GM12878 (cell line): ENCODE measurements around the gene INHBE. TPM values are rescaled to one million over a fixed set of nuclear protein-coding genes. Genes with fewer than 3 reads are reported as not detected.

Experiments
- ATAC-seq: fragments of 200-7000 bp; cut with Tn5 transposase; 3 replicates; pipeline ENCODE4 v1.9.1; 2020; ENCODE audit warnings: mild to moderate bottlenecking, moderate library complexity
- BruUV-seq: library from RNA; stranded (reverse); fragments of 400-500 nt; replicated peaks from 2 replicates; lab custom pipeline; 2021; lab: Mats Ljungman, UMichigan
- CTCF ChIA-PET: fragments of 300-600 bp; sonication (Branson Sonifier 250); formaldehyde crosslinking; extraction: SDS; loops from one replicate; lab custom pipeline; 2021; ENCODE audit warnings: inconsistent platforms; lab: Yijun Ruan, JAX
- POLR2A ChIA-PET: fragments of 350-600 bp; formaldehyde crosslinking; extraction: SDS; loops from one replicate; lab custom pipeline; 2021; ENCODE audit warnings: inconsistent platforms; lab: Charles Lee
- RAD21 ChIA-PET: fragments of 300-600 bp; sonication (Branson Sonifier 250); formaldehyde crosslinking; loops from one replicate; lab custom pipeline; 2023; ENCODE audit warnings: antibody characterized with exemption; ENCODE audit not compliant: unreplicated experiment; lab: Charles Lee
- SMC1A ChIA-PET: fragments of 300-600 bp; sonication (Branson Sonifier 250); formaldehyde crosslinking; loops from one replicate; lab custom pipeline; 2023; ENCODE audit not compliant: unreplicated experiment, uncharacterized antibody; lab: Charles Lee
- DNase-seq: peaks from one replicate; pipeline ENCODE4 v3.0.0-alpha.2; 2011; ENCODE audit warnings: low read depth, low spot score
- FAIRE-seq: peaks from 3 replicates; lab custom pipeline; 2011; peaks lifted over from hg19 to GRCh38; lab: Jason Lieb, UNC
- H2AFZ ChIP-seq: 2 replicates; pipeline ENCODE4 v1.6.0; 2011; ENCODE audit warnings: low read depth, low read length, control low read depth; ENCODE audit not compliant: control insufficient read depth
- H3K27ac ChIP-seq: 2 replicates; pipeline ENCODE4 v1.5.1; 2011; ENCODE audit warnings: control low read depth; ENCODE audit not compliant: control insufficient read depth, insufficient read depth
- H3K27me3 ChIP-seq, 2 experiments: replicated peaks in 1 of 2; 2 replicates each; pipeline versions ENCODE4 v1.6.0 to v1.6.1; 2011; ENCODE audit warnings: low read length in 1 of 2; ENCODE audit not compliant: control insufficient read depth in 2 of 2, insufficient read depth in 2 of 2
- H3K36me3 ChIP-seq, 2 experiments: 2 replicates each; pipeline ENCODE4 v1.5.1; 2011; ENCODE audit warnings: low read length in 1 of 2; ENCODE audit not compliant: control insufficient read depth in 2 of 2, insufficient read depth in 2 of 2
- H3K4me1 ChIP-seq: 2 replicates; pipeline ENCODE4 v1.6.1; 2011; ENCODE audit warnings: mild to moderate bottlenecking, low read length, moderate library complexity, mixed read lengths; ENCODE audit not compliant: control insufficient read depth, insufficient read depth
- H3K4me2 ChIP-seq: 2 replicates; pipeline ENCODE4 v1.6.0; 2011; ENCODE audit warnings: control low read depth; ENCODE audit not compliant: control insufficient read depth, insufficient read depth
- H3K4me3 ChIP-seq: fragments of 200-600 bp; sonication (generic); 2 replicates; pipeline ENCODE4 v1.5.1; 2016
- H3K79me2 ChIP-seq: 2 replicates; pipeline ENCODE4 v1.6.0; 2011; ENCODE audit warnings: low read length; ENCODE audit not compliant: control insufficient read depth, insufficient read depth
- H3K9ac ChIP-seq: 2 replicates; pipeline ENCODE4 v1.8.0; 2011; ENCODE audit warnings: low read length, control low read depth, mixed read lengths; ENCODE audit not compliant: control insufficient read depth, insufficient read depth
- H3K9me3 ChIP-seq: replicated peaks from 3 replicates; pipeline ENCODE4 v1.5.1; 2011; ENCODE audit warnings: mild to moderate bottlenecking, low read length; ENCODE audit not compliant: control insufficient read depth, insufficient read depth
- H4K20me1 ChIP-seq: 2 replicates; pipeline ENCODE4 v1.6.0; 2011; ENCODE audit not compliant: control insufficient read depth, insufficient read depth
- ASH2L ChIP-seq: fragments of 300-600, 200-600 bp; sonication (generic); IDR thresholded peaks from 2 replicates; pipeline ENCODE4 v1.6.1; 2017; ENCODE audit warnings: low read depth, mild to moderate bottlenecking, borderline replicate concordance
- ATF2 ChIP-seq: IDR thresholded peaks from 2 replicates; pipeline ENCODE4 v1.6.1; 2012; ENCODE audit warnings: low read length, inconsistent platforms
- ATF7 ChIP-seq: fragments of 450-650 bp; IDR thresholded peaks from 2 replicates; pipeline ENCODE4 v1.6.1; 2016; ENCODE audit warnings: low read depth, mild to moderate bottlenecking
- BCL3 ChIP-seq: IDR thresholded peaks from 2 replicates; pipeline ENCODE4 v1.6.1; 2011; ENCODE audit warnings: borderline replicate concordance, low read depth, mild to moderate bottlenecking, moderate library complexity, low read length; ENCODE audit not compliant: insufficient read depth, poor library complexity, severe bottlenecking
- BCLAF1 ChIP-seq: fragments of 450-650 bp; IDR thresholded peaks from 2 replicates; pipeline ENCODE4 v1.6.1; 2017; ENCODE audit warnings: antibody characterized with exemption, mild to moderate bottlenecking, moderate library complexity
- FOS ChIP-seq: IDR thresholded peaks from 3 replicates; pipeline ENCODE4 v1.6.1; 2011; ENCODE audit warnings: borderline replicate concordance; ENCODE audit not compliant: insufficient read length; ENCODE audit errors: extremely low read depth
- FOXK2 ChIP-seq: fragments of 450-650 bp; IDR thresholded peaks from 2 replicates; pipeline ENCODE4 v1.6.1; 2017; ENCODE audit warnings: mild to moderate bottlenecking, moderate library complexity
- IRF3 ChIP-seq: fragments of 450-650 bp; IDR thresholded peaks from 2 replicates; pipeline ENCODE4 v1.6.1; 2014; ENCODE audit warnings: mild to moderate bottlenecking
- LARP7 ChIP-seq: fragments of 450-650 bp; IDR thresholded peaks from 2 replicates; pipeline ENCODE4 v1.6.1; 2017; ENCODE audit warnings: mild to moderate bottlenecking
- MTA3 ChIP-seq: IDR thresholded peaks from 2 replicates; pipeline ENCODE4 v1.6.1; 2012; ENCODE audit warnings: low read length, inconsistent platforms, borderline replicate concordance
- NFYA ChIP-seq: IDR thresholded peaks from 2 replicates; pipeline ENCODE4 v1.6.1; 2011; ENCODE audit warnings: low read depth, mild to moderate bottlenecking, low read length, improper control_type of control experiment, borderline replicate concordance
- POU2F2 ChIP-seq: IDR thresholded peaks from 3 replicates; pipeline ENCODE4 v1.6.1; 2011; ENCODE audit warnings: low read depth, mild to moderate bottlenecking, low read length, borderline replicate concordance
- SUZ12 ChIP-seq: fragments of 200-600 bp; sonication (generic); IDR thresholded peaks from one replicate; pipeline ENCODE4 v1.6.1; 2018; ENCODE audit warnings: antibody characterized with exemption, mild to moderate bottlenecking; ENCODE audit not compliant: unreplicated experiment
- TAF1 ChIP-seq: IDR thresholded peaks from 2 replicates; pipeline ENCODE4 v1.6.1; 2011; ENCODE audit warnings: mild to moderate bottlenecking, low read depth, low read length, borderline replicate concordance
- TBL1XR1 ChIP-seq: IDR thresholded peaks from 2 replicates; pipeline ENCODE4 v1.6.1; 2012; ENCODE audit warnings: low read depth, low read length, improper control_type of control experiment
- TCF7 ChIP-seq: IDR thresholded peaks from 2 replicates; pipeline ENCODE4 v1.6.1; 2014; ENCODE audit warnings: antibody characterized with exemption, borderline replicate concordance
- ZSCAN29 ChIP-seq: fragments of 450-650 bp; IDR thresholded peaks from 2 replicates; pipeline ENCODE4 v1.6.1; 2017; ENCODE audit warnings: mild to moderate bottlenecking, moderate library complexity
- in situ Hi-C: fragments of 300-500 bp; cut with MboI; formaldehyde crosslinking; loops from 9 replicates; pipeline ENCODE4 v1.14.3; 2018; ENCODE audit warnings: mixed read lengths
- intact Hi-C: fragments of 100-400 bp; cut with micrococcal nuclease; formaldehyde crosslinking; loops from one replicate; pipeline ENCODE4 v1.14.2; 2022; ENCODE audit not compliant: unreplicated experiment
- polyA plus RNA-seq, 11 experiments: library from polyadenylated mRNA; depleted of rRNA in 4 of 11; unstranded in 6 of 11; stranded (reverse) in 5 of 11; fragments of >200 nt; fragmentation: Nextera tagmentation in 4 of 11; fragmentation: Illumina TruSeq in 1 of 11; extraction: Ambion mirVana in 4 of 11; extraction: Trizol in 1 of 11; gene quantifications; 1 replicate in 1 of 11; 2 replicates in 10 of 11; pipeline versions ENCODE4 v1.2.1 to v1.2.3, GENCODE V29; 2011 to 2016; ENCODE audit warnings: inconsistent platforms in 2 of 11, missing spikeins in 2 of 11, low read depth in 1 of 11
- total RNA-seq, 4 experiments: library from RNA; depleted of rRNA in 3 of 4; stranded (reverse); fragments of >200 nt in 3 of 4; fragmentation: Illumina TruSeq in 1 of 4; extraction: Trizol in 1 of 4; gene quantifications; 2 replicates each; pipeline versions ENCODE4 v1.2.1 to v1.2.3, GENCODE V29; 2013 to 2021

Gene INHBE
- total and polyA plus RNA-seq, 10 of the 15 experiments (the other 5 are each of a cell fraction or from before 2014, with no cell fraction given) = 0.09 to 2.5 (median 0.37) TPM

GRCh38 chr12:57483466-57483865 lies 28.4 kb downstream of the INHBE start (continued):
- TF ChIP-seq NFYA = no peak

GRCh38 chr12:57485695-57486094 lies 30.6 kb downstream of the INHBE start:
- Histone ChIP-seq H3K27me3 (no peaks in the 10 kb centered on the region), H3K79me2 (peaks cover 17% of the 10 kb centered on the region), H3K36me3 (peaks cover 4 to 5% of the 10 kb centered on the region in 2 experiments; a peak in 2 of 4 replicates), H3K4me3 (no peak overlapping the region)
- TF ChIP-seq TBL1XR1 (no peak), ZSCAN29 (no peak), MTA3 (no peak), BCL3 (no peak), IRF3 (no peak), BCLAF1 (no peak), TCF7 (no peak), ASH2L (no peak), ATF7 (no peak), FOXK2 (no peak), NFYA (no peak), POU2F2 (no peak), ATF2 (no peak), SUZ12 (no peak), LARP7 (no peak), FOS (no peak), TAF1 (no peak)
- TF ChIP-seq, all 136 proteins: peak for 0
- Histone ChIP-seq H3K9me3 (no peaks in the 10 kb centered on the region), H4K20me1 (no peaks in the 10 kb centered on the region), H3K4me1 (peaks cover 7% of the 10 kb centered on the region), H2AFZ (no peak overlapping the region), H3K27ac (no peak overlapping the region), H3K4me2 (no peak overlapping the region), H3K9ac (no peak overlapping the region)
- ATAC-seq (no peak), DNase-seq (no peak), FAIRE-seq (no peak)
- intact Hi-C loops (no loop called here), in situ Hi-C loops (no loop called here)
- CTCF ChIA-PET = interaction anchor here (0.9 to 2.7 kb wide), 3 partner anchors 9 to 27 kb away, joined by 4 to 13 read pairs (median 6); no protein-coding TSS in a partner anchor
- SMC1A ChIA-PET = interaction anchor here (0.7 to 2.0 kb wide), 4 partner anchors 9 to 436 kb away, joined by 3 to 8 read pairs (median 3); partner anchors contain the start of gene GLI1
- POLR2A ChIA-PET = interaction anchor here (0.9 to 1.9 kb wide), 5 partner anchors 8 to 51 kb away, joined by 3 to 4 read pairs (median 4); partner anchors contain the start of genes DDIT3 and INHBC
- no TSS peak for BruUV-seq
- RAD21 ChIA-PET = interaction anchor here (0.7 kb wide), 1 partner anchor 41 kb away, joined by 3 read pairs; no protein-coding TSS in a partner anchor
